Hematopoietic multipotent progenitor cell treated with erythropoietin and hydrocortisone succinate and interleukin-3 and kit ligand, for 6 days (in vitro differentiated cells): ENCODE data around the gene GOLGA5.
"Not testable (repeated sequence)": the region's sequence is repeated elsewhere in the genome, so short reads cannot be mapped to it uniquely, and the experiment has no call there.

ENCODE experiments used
- DNase-seq: peaks from one replicate; pipeline ENCODE4 v3.0.0-alpha.2; 2015

The GOLGA5 gene

GRCh38 chr14:92793709-92794546 is at the start of gene GOLGA5:
TSS of gene GOLGA5 (plus strand) at chr14:92794305. CDS start at chr14:92797438, 3,133 bp downstream.
- peak; percentile 99 for DNase-seq

- DNase-seq = no peak
Measured at GRCh38 chr14:92747701-92748258, 46.3 kb upstream of the GOLGA5 start.

- DNase-seq = peak; percentile 72
Measured at GRCh38 chr14:92748259-92749016, 45.7 kb upstream of the GOLGA5 start, which contains the start of gene LGMN. TSS of gene LGMN (minus strand) at chr14:92748627. CDS start at chr14:92732786, 15,841 bp downstream.

GRCh38 chr14:92750222-92750728 is 43.8 kb upstream of the GOLGA5 start:
- not testable (repeated sequence) for DNase-seq

- no peak for DNase-seq
Measured at GRCh38 chr14:92750994-92751400, 43.1 kb upstream of the GOLGA5 start.

GRCh38 chr14:92751819-92752218 is 42.3 kb upstream of the GOLGA5 start:
- DNase-seq = no peak

GRCh38 chr14:92753250-92753649 is 40.9 kb upstream of the GOLGA5 start:
- no peak for DNase-seq

GRCh38 chr14:92754966-92755365 is 39.1 kb upstream of the GOLGA5 start:
- DNase-seq = no peak

- peak; percentile 55 for DNase-seq
Measured at GRCh38 chr14:92755495-92755894, 38.6 kb upstream of the GOLGA5 start.

GRCh38 chr14:92756446-92756845 is 37.7 kb upstream of the GOLGA5 start:
- DNase-seq = no peak

- peak; percentile 68 for DNase-seq
Measured at GRCh38 chr14:92759300-92759678, 34.8 kb upstream of the GOLGA5 start.

- DNase-seq = peak; percentile 19
Measured at GRCh38 chr14:92759679-92760523, 34.2 kb upstream of the GOLGA5 start.

GRCh38 chr14:92760524-92760805 is 33.6 kb upstream of the GOLGA5 start:
- DNase-seq = no peak

- DNase-seq = not testable (repeated sequence)
Measured at GRCh38 chr14:92763666-92764631, 30.2 kb upstream of the GOLGA5 start.

- not testable (repeated sequence) for DNase-seq
Measured at GRCh38 chr14:92768236-92768635, 25.9 kb upstream of the GOLGA5 start.

GRCh38 chr14:92768795-92769194 is 25.3 kb upstream of the GOLGA5 start:
- no peak for DNase-seq

GRCh38 chr14:92770484-92770883 is 23.6 kb upstream of the GOLGA5 start:
- DNase-seq = no peak

GRCh38 chr14:92774572-92774971 is 19.5 kb upstream of the GOLGA5 start:
- DNase-seq = no peak

GRCh38 chr14:92775292-92775691 is 18.8 kb upstream of the GOLGA5 start:
- peak; percentile 10 for DNase-seq

GRCh38 chr14:92778868-92779565 is 15.1 kb upstream of the GOLGA5 start:
- DNase-seq = not testable (repeated sequence)
